SK-N-SH (cell line): ENCODE data around the gene EVX1. TPM values are rescaled to one million over a fixed set of nuclear protein-coding genes. Genes with fewer than 3 reads are reported as not detected.

Experiments
- CTCF ChIA-PET: fragments of 300-600, 350-600 bp; formaldehyde crosslinking; extraction: SDS; loops from one replicate; lab custom pipeline; 2021; lab: Yijun Ruan, JAX
- POLR2A ChIA-PET: fragments of 350-600 bp; sonication (Branson Sonifier 250); formaldehyde crosslinking; extraction: SDS; loops from one replicate; lab custom pipeline; 2020; ENCODE audit warnings: antibody characterized with exemption, inconsistent platforms; lab: Yijun Ruan, JAX
- DNase-seq: peaks from one replicate; pipeline ENCODE4 v3.0.0; 2012
- H2AFZ ChIP-seq: fragments of 200-600 bp; sonication (generic); 2 replicates; pipeline ENCODE4 v1.8.1; 2016; ENCODE audit warnings: antibody characterized with exemption, mild to moderate bottlenecking, low read depth
- H3F3A ChIP-seq: fragments of 200-600 bp; sonication (generic); replicated peaks from 2 replicates; pipeline ENCODE3; 2016; ENCODE audit warnings: antibody characterized with exemption, mild to moderate bottlenecking; ENCODE audit not compliant: insufficient read depth
- H3K27ac ChIP-seq, 2 experiments: fragments of 200-500 bp in 1 of 2; fragments of 200-600 bp in 1 of 2; sonication (Bioruptor generic) in 1 of 2; sonication (generic), shearing (Covaris generic) in 1 of 2; 2 replicates each; pipeline versions ENCODE4 v1.5.1 to v1.6.1; 2014 to 2016; ENCODE audit warnings: low read depth in 2 of 2, inconsistent platforms in 1 of 2, low read length in 1 of 2, mild to moderate bottlenecking in 1 of 2, mixed read lengths in 1 of 2
- H3K27me3 ChIP-seq: fragments of 200-600 bp; sonication (generic), shearing (Covaris generic); 2 replicates; pipeline ENCODE4 v1.6.1; 2016; ENCODE audit warnings: mixed run types; ENCODE audit not compliant: insufficient read depth
- H3K36me3 ChIP-seq, 2 experiments: fragments of 200-500 bp in 1 of 2; fragments of 200-600 bp in 1 of 2; sonication (Bioruptor generic) in 1 of 2; sonication (generic) in 1 of 2; replicated peaks in 1 of 2; 2 replicates each; pipeline versions ENCODE3 to v1.5.1; 2014 to 2016; ENCODE audit warnings: low read length in 1 of 2, mild to moderate bottlenecking in 1 of 2; ENCODE audit not compliant: insufficient read depth in 2 of 2, control insufficient read depth in 1 of 2
- H3K4me1 ChIP-seq, 2 experiments: fragments of 200-500 bp in 1 of 2; fragments of 200-600 bp in 1 of 2; sonication (Bioruptor generic) in 1 of 2; sonication (generic), shearing (Covaris generic) in 1 of 2; 2 replicates each; pipeline versions ENCODE4 v1.5.1 to v1.6.1; 2014 to 2016; ENCODE audit warnings: low read depth in 1 of 2, low read length in 1 of 2, mixed run types in 1 of 2; ENCODE audit not compliant: insufficient read depth in 2 of 2, control insufficient read depth in 1 of 2
- H3K4me2 ChIP-seq: fragments of 200-600 bp; sonication (generic), shearing (Covaris generic); 2 replicates; pipeline ENCODE4 v1.6.1; 2017; ENCODE audit warnings: mixed run types
- H3K4me3 ChIP-seq, 2 experiments: fragments of 200-500 bp in 1 of 2; fragments of 200-600 bp in 1 of 2; sonication (Bioruptor generic) in 1 of 2; sonication (generic), shearing (Covaris generic) in 1 of 2; 2 replicates each; pipeline versions ENCODE4 v1.5.1 to v1.8.1; 2014 to 2016; ENCODE audit warnings: low read depth in 2 of 2, inconsistent platforms in 1 of 2, low read length in 1 of 2, mild to moderate bottlenecking in 1 of 2, mixed read lengths in 1 of 2, moderate library complexity in 1 of 2
- H3K79me2 ChIP-seq: fragments of 200-600 bp; sonication (generic); 2 replicates; pipeline ENCODE4 v1.8.1; 2017; ENCODE audit warnings: mild to moderate bottlenecking; ENCODE audit not compliant: insufficient read depth
- H3K9ac ChIP-seq: fragments of 200-600 bp; sonication (generic); 2 replicates; pipeline ENCODE4 v1.6.1; 2017; ENCODE audit warnings: mixed run types
- H3K9me2 ChIP-seq: fragments of 200-600 bp; sonication (generic); 2 replicates; pipeline ENCODE4 v1.6.1; 2017; ENCODE audit warnings: mixed run types
- H3K9me3 ChIP-seq: fragments of 200-600 bp; sonication (generic); 2 replicates; pipeline ENCODE4 v1.6.1; 2017; ENCODE audit warnings: mixed run types, mild to moderate bottlenecking, moderate library complexity
- H4K20me1 ChIP-seq: fragments of 200-600 bp; sonication (generic); 2 replicates; pipeline ENCODE4 v1.6.1; 2017; ENCODE audit warnings: mild to moderate bottlenecking, mixed run types; ENCODE audit not compliant: insufficient read depth
- CHD2 ChIP-seq: fragments of 150-350 bp; IDR thresholded peaks from 2 replicates; pipeline ENCODE4 v1.6.1; 2018; ENCODE audit warnings: low read length; ENCODE audit not compliant: partially characterized antibody
- EZH2phosphoT487 ChIP-seq: fragments of 200-600 bp; sonication (generic); IDR thresholded peaks from 2 replicates; pipeline ENCODE4 v1.6.1; 2017; ENCODE audit warnings: low read depth, mixed run types, mild to moderate bottlenecking, antibody characterized with exemption, moderate library complexity, borderline replicate concordance
- FOSL2 ChIP-seq: IDR thresholded peaks from 2 replicates; pipeline ENCODE4 v1.4.0; 2012; ENCODE audit warnings: low read depth, mild to moderate bottlenecking, moderate library complexity, borderline replicate concordance
- FOXM1 ChIP-seq: IDR thresholded peaks from 2 replicates; pipeline ENCODE4 v1.4.0; 2012; ENCODE audit warnings: low read depth, mild to moderate bottlenecking
- GABPA ChIP-seq: IDR thresholded peaks from 2 replicates; pipeline ENCODE4 v1.4.0; 2012; ENCODE audit warnings: low read depth, mild to moderate bottlenecking
- IRF3 ChIP-seq: fragments of 150-350 bp; IDR thresholded peaks from 2 replicates; pipeline ENCODE4 v1.6.1; 2016; ENCODE audit warnings: mild to moderate bottlenecking, low read depth, low read length
- JUND ChIP-seq: IDR thresholded peaks from 2 replicates; pipeline ENCODE4 v1.4.0; 2012
- MAX ChIP-seq: IDR thresholded peaks from 2 replicates; pipeline ENCODE4 v1.4.0; 2012; ENCODE audit warnings: low read depth
- NFIC ChIP-seq: IDR thresholded peaks from 2 replicates; pipeline ENCODE4 v1.4.0; 2012; ENCODE audit warnings: borderline replicate concordance
- NRF1 ChIP-seq: IDR thresholded peaks from 2 replicates; pipeline ENCODE4 v1.6.1; 2012; ENCODE audit warnings: low read depth, mild to moderate bottlenecking, low read length
- POLR2AphosphoS5 ChIP-seq: IDR thresholded peaks from 2 replicates; pipeline ENCODE4 v1.6.1; 2012; ENCODE audit warnings: low read depth, low read length
- RFX5 ChIP-seq: IDR thresholded peaks from 2 replicates; pipeline ENCODE4 v1.6.1; 2012; ENCODE audit warnings: mild to moderate bottlenecking, improper control_type of control experiment, low read length
- TAF1 ChIP-seq: IDR thresholded peaks from 2 replicates; pipeline ENCODE4 v1.6.1; 2012; ENCODE audit warnings: low read depth, mild to moderate bottlenecking, low read length, moderate library complexity, borderline replicate concordance
- TCF12 ChIP-seq: IDR thresholded peaks from 2 replicates; pipeline ENCODE4 v1.4.0; 2012
- TEAD4 ChIP-seq: IDR thresholded peaks from 2 replicates; pipeline ENCODE4 v1.4.0; 2012; ENCODE audit warnings: mild to moderate bottlenecking, borderline replicate concordance; ENCODE audit not compliant: insufficient read depth
- YY1 ChIP-seq: IDR thresholded peaks from 2 replicates; pipeline ENCODE4 v1.4.0; 2012; ENCODE audit warnings: low read depth, mild to moderate bottlenecking
- ZBTB33 ChIP-seq: IDR thresholded peaks from 2 replicates; pipeline ENCODE4 v1.4.0; 2012; ENCODE audit warnings: low read depth, borderline replicate concordance
- WGBS: methylation state at CpG from one replicate; pipeline ENCODE4 v1.1.6; 2017; ENCODE audit warnings: low lambda C conversion rate; 5-methylcytosine and 5-hydroxymethylcytosine counted together
- polyA plus RNA-seq, 3 experiments: library from polyadenylated mRNA; depleted of rRNA; stranded (reverse); fragments of >200 nt; gene quantifications; 2 replicates each; pipeline ENCODE4 v1.2.3, GENCODE V29; 2012
- TF ChIP-seq, protein P1 (sequence below): IDR thresholded peaks from 2 replicates; pipeline ENCODE4 v1.6.1; 2012; ENCODE audit warnings: mild to moderate bottlenecking, low read depth, low read length, moderate library complexity
- TF ChIP-seq, protein P2 (sequence below): fragments of 200-600 bp; sonication (generic); IDR thresholded peaks from 2 replicates; pipeline ENCODE4 v1.6.1; 2017; ENCODE audit warnings: antibody characterized with exemption, mild to moderate bottlenecking, moderate library complexity

Gene EVX1
- polyA plus RNA-seq, 1 of the 3 experiments (the other 2 are of a cell fraction): not detected

DNA sequence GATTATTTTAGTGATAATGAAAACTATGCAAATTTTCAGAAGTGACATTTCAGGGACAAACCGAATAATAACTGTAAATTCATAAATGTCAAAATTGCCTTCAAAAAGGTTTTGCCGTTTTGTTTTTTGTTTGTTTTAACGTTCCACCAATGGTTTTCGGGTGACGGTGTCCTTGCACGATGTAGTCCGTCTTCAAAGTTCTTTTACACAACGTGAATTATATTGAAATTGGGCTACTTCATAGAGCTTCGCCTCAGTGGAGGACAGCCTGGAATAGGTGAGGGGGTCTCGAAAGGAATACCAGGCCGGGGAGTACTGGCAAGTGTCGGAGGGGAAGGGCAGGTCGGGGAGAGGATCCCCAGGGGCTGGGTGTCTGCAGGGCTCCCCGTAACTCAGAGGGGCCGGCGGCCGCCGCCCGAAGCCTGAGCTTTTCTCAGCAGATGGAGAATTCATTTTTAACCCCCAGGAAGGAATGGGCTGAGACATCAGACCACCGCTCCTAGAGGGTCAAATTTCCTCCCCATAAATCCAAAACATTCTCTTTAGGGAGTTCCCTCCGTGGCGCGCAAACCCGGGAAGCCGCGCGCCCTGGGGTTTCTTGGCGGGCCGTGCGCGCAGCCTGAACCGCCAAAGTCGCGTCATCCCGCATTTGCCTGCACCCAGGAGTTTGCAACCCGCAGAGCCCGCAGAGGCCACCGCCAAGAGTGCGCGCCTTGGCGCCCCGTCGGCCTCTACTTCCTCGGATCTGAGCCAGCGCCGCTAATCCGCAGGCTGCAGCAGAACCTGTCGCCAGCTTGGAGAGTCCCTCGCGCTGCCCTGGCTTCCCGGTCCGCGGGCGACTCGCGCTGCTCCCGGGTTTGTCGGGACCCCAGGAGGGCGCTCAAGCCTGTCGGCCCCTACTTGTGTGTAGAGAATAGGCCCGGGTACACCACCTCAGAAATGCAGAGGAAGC, 17.3 kb upstream of the EVX1 start:
- H3K36me3 ChIP-seq: no peaks in the 10 kb centered on the region
- no peaks in the 10 kb centered on the region for H3F3A ChIP-seq
- ChIA-PET CTCF (interaction anchor here (0.8 to 8.2 kb wide), 6 partner anchors 10 to 351 kb away, joined by 3 to 79 read pairs (median 4); no protein-coding TSS in a partner anchor), POLR2A (no interaction called here)
- no peaks in the 10 kb centered on the region for H3K9me3 ChIP-seq
- no peak for TF ChIP-seq IRF3
- TF ChIP-seq, protein P1, sequence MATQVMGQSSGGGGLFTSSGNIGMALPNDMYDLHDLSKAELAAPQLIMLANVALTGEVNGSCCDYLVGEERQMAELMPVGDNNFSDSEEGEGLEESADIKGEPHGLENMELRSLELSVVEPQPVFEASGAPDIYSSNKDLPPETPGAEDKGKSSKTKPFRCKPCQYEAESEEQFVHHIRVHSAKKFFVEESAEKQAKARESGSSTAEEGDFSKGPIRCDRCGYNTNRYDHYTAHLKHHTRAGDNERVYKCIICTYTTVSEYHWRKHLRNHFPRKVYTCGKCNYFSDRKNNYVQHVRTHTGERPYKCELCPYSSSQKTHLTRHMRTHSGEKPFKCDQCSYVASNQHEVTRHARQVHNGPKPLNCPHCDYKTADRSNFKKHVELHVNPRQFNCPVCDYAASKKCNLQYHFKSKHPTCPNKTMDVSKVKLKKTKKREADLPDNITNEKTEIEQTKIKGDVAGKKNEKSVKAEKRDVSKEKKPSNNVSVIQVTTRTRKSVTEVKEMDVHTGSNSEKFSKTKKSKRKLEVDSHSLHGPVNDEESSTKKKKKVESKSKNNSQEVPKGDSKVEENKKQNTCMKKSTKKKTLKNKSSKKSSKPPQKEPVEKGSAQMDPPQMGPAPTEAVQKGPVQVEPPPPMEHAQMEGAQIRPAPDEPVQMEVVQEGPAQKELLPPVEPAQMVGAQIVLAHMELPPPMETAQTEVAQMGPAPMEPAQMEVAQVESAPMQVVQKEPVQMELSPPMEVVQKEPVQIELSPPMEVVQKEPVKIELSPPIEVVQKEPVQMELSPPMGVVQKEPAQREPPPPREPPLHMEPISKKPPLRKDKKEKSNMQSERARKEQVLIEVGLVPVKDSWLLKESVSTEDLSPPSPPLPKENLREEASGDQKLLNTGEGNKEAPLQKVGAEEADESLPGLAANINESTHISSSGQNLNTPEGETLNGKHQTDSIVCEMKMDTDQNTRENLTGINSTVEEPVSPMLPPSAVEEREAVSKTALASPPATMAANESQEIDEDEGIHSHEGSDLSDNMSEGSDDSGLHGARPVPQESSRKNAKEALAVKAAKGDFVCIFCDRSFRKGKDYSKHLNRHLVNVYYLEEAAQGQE: no peak
- no peak for TF ChIP-seq TCF12
- TF ChIP-seq RFX5: no peak
- no peak for TF ChIP-seq NFIC
- no peak for TF ChIP-seq ZBTB33
- TF ChIP-seq MAX: no peak
- TF ChIP-seq FOSL2: no peak
- TF ChIP-seq FOXM1: no peak
- no peak for TF ChIP-seq TEAD4
- TF ChIP-seq YY1: no peak
- TF ChIP-seq POLR2AphosphoS5: no peak
- TF ChIP-seq JUND: no peak
- no peak for TF ChIP-seq EZH2phosphoT487
- TF ChIP-seq GABPA: no peak
- TF ChIP-seq, protein P2, sequence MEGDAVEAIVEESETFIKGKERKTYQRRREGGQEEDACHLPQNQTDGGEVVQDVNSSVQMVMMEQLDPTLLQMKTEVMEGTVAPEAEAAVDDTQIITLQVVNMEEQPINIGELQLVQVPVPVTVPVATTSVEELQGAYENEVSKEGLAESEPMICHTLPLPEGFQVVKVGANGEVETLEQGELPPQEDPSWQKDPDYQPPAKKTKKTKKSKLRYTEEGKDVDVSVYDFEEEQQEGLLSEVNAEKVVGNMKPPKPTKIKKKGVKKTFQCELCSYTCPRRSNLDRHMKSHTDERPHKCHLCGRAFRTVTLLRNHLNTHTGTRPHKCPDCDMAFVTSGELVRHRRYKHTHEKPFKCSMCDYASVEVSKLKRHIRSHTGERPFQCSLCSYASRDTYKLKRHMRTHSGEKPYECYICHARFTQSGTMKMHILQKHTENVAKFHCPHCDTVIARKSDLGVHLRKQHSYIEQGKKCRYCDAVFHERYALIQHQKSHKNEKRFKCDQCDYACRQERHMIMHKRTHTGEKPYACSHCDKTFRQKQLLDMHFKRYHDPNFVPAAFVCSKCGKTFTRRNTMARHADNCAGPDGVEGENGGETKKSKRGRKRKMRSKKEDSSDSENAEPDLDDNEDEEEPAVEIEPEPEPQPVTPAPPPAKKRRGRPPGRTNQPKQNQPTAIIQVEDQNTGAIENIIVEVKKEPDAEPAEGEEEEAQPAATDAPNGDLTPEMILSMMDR: no peak
- TF ChIP-seq TAF1: no peak
- no peak for TF ChIP-seq NRF1
- TF ChIP-seq CHD2: no peak
- H3K27me3 ChIP-seq: peaks cover 95% of the 10 kb centered on the region
- no peak for DNase-seq
- no peaks in the 10 kb centered on the region; the same call in 1 of the 2 replicates for H4K20me1 ChIP-seq
- no peak overlapping the region for H2AFZ ChIP-seq
- no peaks in the 10 kb centered on the region; a peak in 1 of 4 replicates for H3K4me1 ChIP-seq
- H3K9ac ChIP-seq: no peak overlapping the region
- no peak overlapping the region for H3K4me2 ChIP-seq
- no peaks in the 10 kb centered on the region for H3K79me2 ChIP-seq
- WGBS: 26% methylated on average over 59 of the region's 61 CpGs
- H3K9me2 ChIP-seq: no peaks in the 10 kb centered on the region
- no peak overlapping the region for H3K27ac ChIP-seq
- H3K4me3 ChIP-seq: no peak overlapping the region
